Stimulated activated CD4-positive, alpha-beta T cell treated with anti-CD3 and anti-CD28 coated beads, TNF-alpha, amount 100 ng/mL, for 4 hours (primary cell): ENCODE measurements around the gene TESMIN.
A peak's percentile ranks its signal among the peaks of the same experiment; 100 is the strongest.

Source experiments
- DNase-seq, 3 experiments: peaks; one replicate each; pipeline ENCODE4 v3.0.0-alpha.2; 2020; ENCODE audit warnings: low read depth in 3 of 3

Gene TESMIN, protein sequence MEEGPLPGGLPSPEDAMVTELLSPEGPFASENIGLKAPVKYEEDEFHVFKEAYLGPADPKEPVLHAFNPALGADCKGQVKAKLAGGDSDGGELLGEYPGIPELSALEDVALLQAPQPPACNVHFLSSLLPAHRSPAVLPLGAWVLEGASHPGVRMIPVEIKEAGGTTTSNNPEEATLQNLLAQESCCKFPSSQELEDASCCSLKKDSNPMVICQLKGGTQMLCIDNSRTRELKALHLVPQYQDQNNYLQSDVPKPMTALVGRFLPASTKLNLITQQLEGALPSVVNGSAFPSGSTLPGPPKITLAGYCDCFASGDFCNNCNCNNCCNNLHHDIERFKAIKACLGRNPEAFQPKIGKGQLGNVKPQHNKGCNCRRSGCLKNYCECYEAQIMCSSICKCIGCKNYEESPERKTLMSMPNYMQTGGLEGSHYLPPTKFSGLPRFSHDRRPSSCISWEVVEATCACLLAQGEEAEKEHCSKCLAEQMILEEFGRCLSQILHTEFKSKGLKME

DNA sequence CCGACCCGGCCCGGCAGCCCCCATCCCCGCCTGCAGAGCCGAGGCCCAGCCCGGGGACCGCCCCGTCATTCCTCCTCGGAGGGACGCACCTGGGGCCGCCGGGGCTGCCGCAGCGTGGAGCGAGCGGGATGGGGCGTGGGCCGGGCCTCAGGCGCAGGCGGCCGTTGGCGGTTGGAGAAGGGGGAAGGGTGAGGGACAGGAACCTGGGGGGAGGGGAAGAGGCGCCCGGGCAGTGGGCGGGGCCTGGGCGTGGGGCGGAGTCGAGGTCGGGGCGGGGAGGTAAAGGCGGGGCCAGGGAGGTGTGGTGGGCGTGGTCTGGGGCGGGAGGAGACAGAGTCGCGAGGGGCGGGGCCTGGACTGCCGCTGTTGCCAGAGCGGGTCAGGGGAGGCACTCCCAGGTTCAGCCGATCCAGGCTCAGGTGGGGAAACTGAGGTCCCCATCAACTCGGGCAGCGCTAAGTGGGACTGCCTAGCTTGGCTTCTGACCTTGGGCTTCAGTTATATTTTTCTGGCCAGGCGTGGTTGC, at the start of gene TESMIN:
Gene TESMIN, minus strand, starts transcription at position 190 of the 526 bp plus-strand sequence. CDS start 860 bp downstream, outside the sequence.
- DNase-seq = peak; percentile 89 to 93 (median 91)

DNA sequence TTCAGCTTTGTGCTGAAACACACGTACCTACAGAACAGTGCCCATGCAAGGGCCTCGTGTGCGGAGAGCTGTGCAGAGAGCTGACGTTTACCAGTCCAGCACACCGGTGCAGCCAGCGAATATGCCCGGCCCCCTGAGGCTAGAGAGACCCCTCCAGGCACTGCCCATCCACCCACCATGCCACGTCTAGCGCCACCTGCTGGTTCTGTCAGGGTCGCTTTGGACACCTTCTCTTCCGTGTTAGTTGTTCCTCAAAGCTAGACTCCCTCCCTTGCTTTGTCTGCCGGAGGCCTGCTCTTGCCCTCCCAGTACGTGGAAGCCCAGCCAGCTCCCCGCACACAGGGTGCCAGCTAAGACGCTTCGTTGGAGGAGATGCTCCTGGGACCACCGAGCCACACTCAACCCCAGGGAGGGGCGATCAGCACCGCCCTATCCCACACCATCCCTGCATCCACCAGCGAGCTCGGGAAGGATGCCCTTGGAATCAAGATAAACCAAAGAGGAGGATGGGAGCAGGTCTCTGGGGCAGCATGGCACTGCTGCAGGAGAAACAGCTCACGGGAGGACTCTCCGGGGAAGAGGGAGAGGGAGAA, 47.0 kb upstream of the TESMIN start:
- peak in 1 of 3 experiments; percentile 13 for DNase-seq

GRCh38 chr11:68796801-68797200, 45.5 kb upstream of the TESMIN start:
- DNase-seq = no peak

- DNase-seq = no peak
These were observed 41.2 kb upstream of the TESMIN start for GRCh38 chr11:68792400-68792966.

DNA sequence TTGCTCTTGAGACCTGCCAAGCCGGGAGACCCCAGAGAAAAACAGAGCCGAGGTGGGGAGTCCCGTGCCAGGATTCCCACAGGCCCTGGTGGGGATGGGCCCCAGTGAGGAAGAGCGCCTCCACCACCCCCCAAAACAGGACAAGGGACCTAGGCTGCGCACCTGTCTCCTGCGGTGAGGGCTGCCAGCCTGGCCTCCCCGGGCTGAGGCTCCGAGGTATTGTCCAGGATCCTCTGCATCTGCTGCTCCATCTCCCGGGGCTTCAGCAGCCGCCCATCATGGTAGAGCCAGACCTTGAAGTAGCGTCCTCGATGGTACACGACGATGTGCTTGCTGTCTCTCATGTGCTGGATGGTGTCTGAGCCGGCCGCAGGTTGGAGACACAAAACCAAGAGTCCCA, 33.3 kb upstream of the TESMIN start:
- no peak for DNase-seq

GRCh38 chr11:68783216-68783821, 32.0 kb upstream of the TESMIN start:
- no peak for DNase-seq

DNA sequence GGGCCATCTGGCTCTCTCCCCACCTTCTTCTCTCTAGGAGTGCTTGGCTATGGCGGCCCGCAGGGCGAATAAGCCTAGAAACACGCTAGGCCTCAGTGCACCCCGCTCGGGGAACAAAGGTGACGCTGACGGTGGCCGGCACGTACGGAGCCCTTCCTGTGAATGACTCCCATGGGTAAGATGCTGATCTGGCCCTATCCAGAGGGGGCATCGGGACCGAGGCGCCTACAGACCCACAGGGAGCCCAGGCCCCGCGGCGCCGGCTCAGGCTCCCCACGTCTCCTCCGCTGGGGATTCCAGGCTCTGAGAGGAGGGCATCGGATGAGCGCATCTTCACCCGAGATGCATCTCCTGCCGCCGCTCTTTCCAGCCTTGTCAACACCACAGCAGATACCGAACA, 31.4 kb upstream of the TESMIN start:
- DNase-seq = no peak

DNA sequence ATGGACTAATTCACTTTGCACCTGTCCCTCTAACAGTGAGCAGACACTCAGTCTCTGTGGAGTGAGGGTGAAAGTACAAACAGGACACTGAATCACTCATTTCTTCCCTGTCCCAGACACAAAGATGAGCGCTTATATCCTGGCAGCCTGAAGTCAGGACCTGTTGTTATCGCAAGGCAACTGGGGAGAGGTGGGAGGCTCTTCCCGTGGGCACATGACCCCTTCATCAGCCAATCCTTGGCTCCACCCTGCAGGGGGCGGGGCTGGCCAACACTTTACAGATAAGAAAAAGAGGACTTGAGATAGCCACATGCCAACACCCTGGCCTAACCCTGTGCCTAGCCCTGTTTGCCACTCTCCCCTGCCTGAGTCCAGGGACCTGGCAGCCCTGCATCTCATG, 29.5 kb upstream of the TESMIN start:
- no peak for DNase-seq

DNA sequence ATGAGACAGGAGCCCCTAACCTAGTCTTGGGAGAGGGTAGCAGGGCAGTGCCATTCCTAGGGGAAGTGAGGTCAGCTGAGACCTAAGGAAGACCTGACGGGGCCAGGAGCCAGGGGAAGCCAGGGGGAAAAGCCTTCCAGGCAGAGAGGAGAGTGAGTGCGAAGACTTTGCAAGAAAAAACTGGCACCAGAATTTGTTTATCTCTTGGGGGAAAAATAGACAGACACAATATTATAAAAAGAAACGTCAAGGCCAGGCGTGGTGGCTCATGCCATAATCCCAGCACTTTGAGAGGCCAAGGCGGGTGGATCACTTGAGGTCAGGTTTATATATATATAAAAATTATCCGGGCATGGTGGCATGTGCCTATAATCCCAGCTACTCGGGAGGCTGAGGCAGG, 26.9 kb upstream of the TESMIN start:
- DNase-seq = no peak

- DNase-seq = no peak
These were observed 25.3 kb upstream of the TESMIN start for GRCh38 chr11:68776442-68777235.

DNA sequence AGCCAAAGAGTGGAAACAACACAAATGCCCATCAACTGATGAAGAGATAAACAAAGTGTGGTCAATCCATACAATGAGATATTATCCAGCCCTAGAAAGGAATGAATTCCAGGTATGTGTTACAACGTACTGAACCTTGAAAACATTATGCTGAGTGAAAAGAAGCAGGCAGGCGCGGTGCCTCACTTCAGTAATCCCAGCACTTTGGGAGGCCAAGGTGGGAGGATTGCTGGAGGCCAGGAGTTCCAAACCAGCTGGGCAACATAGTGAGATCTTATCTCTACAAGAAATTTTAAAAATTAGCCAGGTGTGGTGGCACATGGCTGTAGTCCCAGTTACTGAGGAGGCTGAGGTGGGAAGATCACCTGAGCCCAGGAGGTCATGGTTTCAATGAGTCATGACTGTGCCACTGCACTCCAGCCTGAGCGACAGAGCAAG, 24.6 kb upstream of the TESMIN start:
- no peak for DNase-seq

DNA sequence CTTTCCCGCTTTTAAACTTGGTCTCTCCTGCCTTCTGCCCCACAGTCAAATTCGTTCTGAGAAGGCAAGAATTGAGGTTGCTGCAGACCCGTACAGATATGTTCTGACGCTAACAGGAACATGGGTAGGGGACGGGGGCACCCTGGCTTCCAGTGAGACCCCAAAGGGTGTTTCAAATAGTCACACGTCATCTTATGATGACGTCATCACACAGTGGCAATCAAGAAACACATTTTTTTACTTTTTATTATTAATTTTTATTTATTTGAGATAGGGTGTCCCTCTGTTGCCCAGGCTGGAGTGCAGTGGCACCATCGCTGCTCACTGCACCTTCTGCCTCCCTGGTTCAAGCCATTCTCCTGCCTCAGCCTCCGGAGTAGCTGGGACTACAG, 22.9 kb upstream of the TESMIN start:
- DNase-seq = no peak

- DNase-seq = no peak
These were observed 22.3 kb upstream of the TESMIN start for GRCh38 chr11:68773521-68774193.

DNA sequence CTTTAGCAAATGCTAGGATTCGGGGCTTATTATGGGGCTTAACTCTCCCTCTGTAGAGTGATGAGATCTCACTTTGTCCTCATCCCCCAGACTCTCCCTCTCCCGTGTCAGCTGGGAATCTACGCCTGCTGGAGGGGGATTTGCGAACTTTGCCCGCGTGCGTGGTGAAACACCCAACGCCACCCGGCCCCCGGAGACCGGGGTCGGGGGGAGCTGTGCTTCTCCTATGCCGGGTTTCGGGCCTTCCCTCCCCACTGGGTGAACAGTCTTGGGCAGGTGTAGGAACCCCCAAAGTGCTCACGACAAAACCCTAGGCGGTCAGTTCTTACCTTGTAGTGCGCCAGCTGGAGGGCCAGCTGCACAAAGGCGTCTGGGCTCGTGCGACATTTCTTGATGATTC, 21.6 kb upstream of the TESMIN start:
- DNase-seq = no peak

- DNase-seq = no peak
These were observed 19.5 kb upstream of the TESMIN start for GRCh38 chr11:68770781-68771180.

GRCh38 chr11:68767672-68768071, 16.4 kb upstream of the TESMIN start:
- no peak for DNase-seq

- no peak for DNase-seq
These were observed 15.5 kb upstream of the TESMIN start for GRCh38 chr11:68766786-68767185.

GRCh38 chr11:68764746-68765145, 13.4 kb upstream of the TESMIN start:
- DNase-seq = no peak

DNA sequence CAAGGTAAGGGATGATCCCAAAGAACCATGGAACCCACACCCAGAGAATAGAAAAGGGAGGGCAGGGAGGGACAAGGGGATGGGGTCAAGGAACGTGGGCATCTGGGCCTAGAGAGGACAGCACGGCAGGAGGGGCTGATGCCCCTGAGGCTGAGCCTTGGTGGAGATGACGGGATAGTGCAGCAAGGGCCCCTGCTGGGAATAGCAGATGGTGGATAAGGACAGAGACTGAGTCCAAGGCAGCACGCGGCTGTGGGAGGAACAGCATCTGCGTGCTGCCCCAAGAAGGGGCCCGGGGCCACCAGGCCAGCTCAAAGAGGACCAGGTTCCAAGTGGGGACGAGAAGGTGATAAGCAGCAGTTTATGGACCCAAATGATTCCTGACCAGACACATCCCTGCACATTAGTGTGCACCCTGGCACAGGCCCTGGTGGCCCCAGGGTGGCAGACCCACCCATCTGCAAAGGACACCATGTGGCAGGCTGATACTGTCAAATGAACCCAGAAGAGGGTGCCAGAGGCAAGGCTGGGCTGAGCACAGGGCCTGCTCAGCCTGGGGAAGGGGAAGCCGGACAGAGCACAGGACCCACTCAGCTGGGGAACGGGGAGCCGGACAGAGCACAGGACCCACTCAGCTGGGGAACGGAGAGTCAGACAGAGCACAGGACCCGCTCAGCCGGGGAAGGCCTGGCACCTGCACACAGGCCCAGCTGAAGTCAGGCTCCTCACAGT, 12.8 kb upstream of the TESMIN start:
- no peak for DNase-seq

DNA sequence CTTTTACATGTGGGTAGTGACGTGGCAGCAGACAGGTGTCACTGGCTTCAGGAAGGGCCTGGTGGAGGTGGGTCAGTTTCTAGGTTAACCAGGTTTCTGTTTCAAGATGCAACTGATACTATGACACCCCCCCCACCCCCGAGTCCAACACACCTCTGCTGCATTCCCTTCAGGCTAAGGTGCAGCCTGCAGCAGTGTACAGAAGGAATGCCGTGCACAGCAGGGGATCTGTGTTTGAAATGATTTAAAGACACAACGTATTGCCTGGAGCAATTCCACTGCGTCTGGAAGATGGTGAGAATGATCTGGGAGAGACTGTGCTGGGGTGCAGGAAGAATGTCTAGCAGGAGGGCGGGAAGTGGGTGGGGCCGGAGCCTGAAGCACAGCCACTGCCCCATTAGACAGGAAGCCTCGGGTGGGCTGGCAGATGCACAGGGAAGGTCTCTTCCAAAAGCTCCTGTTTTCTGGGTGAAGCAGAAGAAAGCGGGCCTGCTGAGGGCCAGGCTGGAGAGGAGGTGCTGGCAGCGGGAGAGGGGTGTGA, 11.9 kb upstream of the TESMIN start:
- DNase-seq = no peak
